ENCODE data around the gene SNTG2.

- no peak for TF ChIP-seq CTCF (IDR thresholded peaks at IDR 0.05)
- no peak for TF ChIP-seq EP300 (IDR thresholded peaks at IDR 0.05)
Observed at GRCh38 chr2:907706-908105, 42.9 kb upstream of the SNTG2 start.

Measured in tibial nerve (tissue), 4 donors.